Measurements from ENCODE around the gene SLIT1. TPM values are rescaled to one million over a fixed set of nuclear protein-coding genes. Genes with fewer than 3 reads are reported as not detected.

Gene SLIT1
- polyA plus RNA-seq, 1 donor from 2014 or later, result 9.5 TPM

- H3K27me3 ChIP-seq (ENCODE audit: insufficient read depth, low read depth, low read length), result peaks cover 17% of the 10 kb centered on the region
- no peak overlapping the region for H3K9ac ChIP-seq (ENCODE audit: low read length)
- TF ChIP-seq REST (IDR thresholded peaks at IDR 0.05; ENCODE audit: borderline replicate concordance), result no peak
- no peak for TF ChIP-seq RAD21 (conservative IDR thresholded peaks at IDR 0.05)
- H3K27ac ChIP-seq (ENCODE audit: low read length), result no peak overlapping the region
- H3K9me3 ChIP-seq (ENCODE audit: low read length), result no peaks in the 10 kb centered on the region
- H2AFZ ChIP-seq (ENCODE audit: low read depth, low read length), result no peak overlapping the region
- no peaks in the 10 kb centered on the region for H3F3A ChIP-seq (ENCODE audit: insufficient read depth, low read length, poor library complexity, severe bottlenecking)
- H3K36me3 ChIP-seq (ENCODE audit: insufficient read depth, low read length), result no peaks in the 10 kb centered on the region
- H3K4me3 ChIP-seq (ENCODE audit: low read length), result no peak overlapping the region
- no peaks in the 10 kb centered on the region for H4K20me1 ChIP-seq (ENCODE audit: insufficient read depth)
- no peak overlapping the region for H3K4me2 ChIP-seq (ENCODE audit: low read length)
- no peaks in the 10 kb centered on the region for H3K79me2 ChIP-seq (replicated peaks; ENCODE audit: insufficient read depth, low read length)
- H3K9me2 ChIP-seq (ENCODE audit: insufficient read depth, low read length), result no peaks in the 10 kb centered on the region
These were observed 4.7 kb upstream of the SLIT1 start for GRCh38 chr10:97190450-97190849.

GRCh38 chr10:97188261-97188711 lies 2.5 kb upstream of the SLIT1 start:
- Histone ChIP-seq H3K4me2 (ENCODE audit: low read length) (no peak overlapping the region), H3K9me2 (ENCODE audit: insufficient read depth, low read length) (no peaks in the 10 kb centered on the region), H3K9me3 (ENCODE audit: low read length) (no peaks in the 10 kb centered on the region), H2AFZ (ENCODE audit: low read depth, low read length) (no peak overlapping the region), H3K9ac (ENCODE audit: low read length) (no peak overlapping the region), H3K27me3 (ENCODE audit: insufficient read depth, low read depth, low read length) (peaks cover 33% of the 10 kb centered on the region), H3K79me2 (replicated peaks; ENCODE audit: insufficient read depth, low read length) (no peaks in the 10 kb centered on the region), H3K4me3 (ENCODE audit: low read length) (no peak overlapping the region), H3F3A (ENCODE audit: insufficient read depth, low read length, poor library complexity, severe bottlenecking) (no peaks in the 10 kb centered on the region), H3K27ac (ENCODE audit: low read length) (no peak overlapping the region), H3K36me3 (ENCODE audit: insufficient read depth, low read length) (no peaks in the 10 kb centered on the region), H4K20me1 (ENCODE audit: insufficient read depth) (no peaks in the 10 kb centered on the region)
- no peak for TF ChIP-seq POLR2AphosphoS5 (IDR thresholded peaks at IDR 0.05)
- TF ChIP-seq RAD21 (conservative IDR thresholded peaks at IDR 0.05), result no peak
- no peak for TF ChIP-seq EZH2 (IDR thresholded peaks at IDR 0.05; ENCODE audit: borderline replicate concordance, insufficient read depth, low read length, poor library complexity, severe bottlenecking)
- no peak for TF ChIP-seq CTCF (IDR thresholded peaks at IDR 0.05; ENCODE audit: poor library complexity, severe bottlenecking)
- TF ChIP-seq TAF1 (IDR thresholded peaks at IDR 0.05; ENCODE audit: low read depth), result no peak
- TF ChIP-seq EP300 (conservative IDR thresholded peaks at IDR 0.05; ENCODE audit: poor library complexity, severe bottlenecking), result no peak
- TF ChIP-seq MXI1 (conservative IDR thresholded peaks at IDR 0.05; ENCODE audit: poor library complexity, severe bottlenecking), result no peak
- TF ChIP-seq SMC3 (conservative IDR thresholded peaks at IDR 0.05; ENCODE audit: poor library complexity), result no peak
- TF ChIP-seq REST (IDR thresholded peaks at IDR 0.05; ENCODE audit: borderline replicate concordance), result no peak

All from neural cell (in vitro differentiated cells).